ENCODE results near the gene CPXM2. TPM values are rescaled to one million over a fixed set of nuclear protein-coding genes. Genes with fewer than 3 reads are reported as not detected.

CPXM2 gene
- total RNA-seq, 1 experiment from 2014 or later: not detected

- Histone ChIP-seq H3K9me3 (ENCODE audit: low read length) (no peaks in the 10 kb centered on the region), H2AFZ (ENCODE audit: low read length) (no peak overlapping the region), H3K4me2 (ENCODE audit: low read length) (no peak overlapping the region), H3K79me2 (ENCODE audit: low read length) (no peaks in the 10 kb centered on the region), H3K9ac (ENCODE audit: low read length) (no peak overlapping the region), H3K4me3 (ENCODE audit: low read length) (no peak overlapping the region), H3K27me3 (ENCODE audit: low read length) (peaks cover 71% of the 10 kb centered on the region), H3F3A (ENCODE audit: low read length, unreplicated experiment) (no peaks in the 10 kb centered on the region), H4K20me1 (ENCODE audit: low read length) (no peaks in the 10 kb centered on the region), H3K27ac (ENCODE audit: low read length) (no peak overlapping the region), H3K36me3 (ENCODE audit: low read depth, low read length) (no peaks in the 10 kb centered on the region), H3K4me1 (ENCODE audit: insufficient read depth, low read length) (no peaks in the 10 kb centered on the region), H3K9me2 (replicated peaks; ENCODE audit: low read length) (no peaks in the 10 kb centered on the region)
- POLR2A ChIA-PET (ENCODE audit: unreplicated experiment): no interaction called here
- CTCF ChIA-PET: no interaction called here
- ATAC-seq (no peak), DNase-seq (no peak)
- no peak for TF ChIP-seq EZH2phosphoT487 (IDR thresholded peaks at IDR 0.05; ENCODE audit: borderline replicate concordance, low read length)
- TF ChIP-seq EZH2 (IDR thresholded peaks at IDR 0.05; ENCODE audit: low read length, unreplicated experiment): no peak
- no peak for TF ChIP-seq CTCF (conservative IDR thresholded peaks at IDR 0.05; ENCODE audit: low read depth, low read length)
- intact Hi-C loops (cut with micrococcal nuclease): no loop called here
- BruUV-seq (replicated peaks): no TSS peak
These were observed 109.1 kb downstream of the CPXM2 start for GRCh38 chr10:123782549-123782948.

- H3K27me3 ChIP-seq (ENCODE audit: low read length): peaks cover 72% of the 10 kb centered on the region
- H2AFZ ChIP-seq (ENCODE audit: low read length): no peak overlapping the region
- BruUV-seq (replicated peaks): no TSS peak
- no peaks in the 10 kb centered on the region for H3K36me3 ChIP-seq (ENCODE audit: low read depth, low read length)
- no peaks in the 10 kb centered on the region for H3K9me3 ChIP-seq (ENCODE audit: low read length)
- no peak for ATAC-seq
- CTCF ChIA-PET: no interaction called here
- POLR2A ChIA-PET (ENCODE audit: unreplicated experiment): no interaction called here
- TF ChIP-seq EZH2 (IDR thresholded peaks at IDR 0.05; ENCODE audit: low read length, unreplicated experiment): no peak
- no peak for TF ChIP-seq EZH2phosphoT487 (IDR thresholded peaks at IDR 0.05; ENCODE audit: borderline replicate concordance, low read length)
- no peak for TF ChIP-seq CTCF (conservative IDR thresholded peaks at IDR 0.05; ENCODE audit: low read depth, low read length)
- no peaks in the 10 kb centered on the region for H3K4me1 ChIP-seq (ENCODE audit: insufficient read depth, low read length)
- H3F3A ChIP-seq (ENCODE audit: low read length, unreplicated experiment): no peaks in the 10 kb centered on the region
- no peaks in the 10 kb centered on the region for H3K79me2 ChIP-seq (ENCODE audit: low read length)
- H3K27ac ChIP-seq (ENCODE audit: low read length): no peak overlapping the region
- intact Hi-C loops (cut with micrococcal nuclease): no loop called here
- no peak for DNase-seq
- no peak overlapping the region for H3K9ac ChIP-seq (ENCODE audit: low read length)
- H3K4me3 ChIP-seq (ENCODE audit: low read length): no peak overlapping the region
- H3K4me2 ChIP-seq (ENCODE audit: low read length): no peak overlapping the region
- H4K20me1 ChIP-seq (ENCODE audit: low read length): no peaks in the 10 kb centered on the region
- no peaks in the 10 kb centered on the region for H3K9me2 ChIP-seq (replicated peaks; ENCODE audit: low read length)
These were observed 109.6 kb downstream of the CPXM2 start for GRCh38 chr10:123781956-123782500.

GRCh38 chr10:123781324-123781900 is 110.2 kb downstream of the CPXM2 start:
- Histone ChIP-seq H3F3A (ENCODE audit: low read length, unreplicated experiment) (no peaks in the 10 kb centered on the region), H3K9me3 (ENCODE audit: low read length) (no peaks in the 10 kb centered on the region), H3K4me2 (ENCODE audit: low read length) (no peak overlapping the region), H3K27ac (ENCODE audit: low read length) (no peak overlapping the region), H3K27me3 (ENCODE audit: low read length) (peaks cover 75% of the 10 kb centered on the region), H3K9ac (ENCODE audit: low read length) (no peak overlapping the region), H2AFZ (ENCODE audit: low read length) (no peak overlapping the region), H3K79me2 (ENCODE audit: low read length) (no peaks in the 10 kb centered on the region), H3K4me1 (ENCODE audit: insufficient read depth, low read length) (no peaks in the 10 kb centered on the region), H3K4me3 (ENCODE audit: low read length) (no peak overlapping the region), H3K36me3 (ENCODE audit: low read depth, low read length) (no peaks in the 10 kb centered on the region), H4K20me1 (ENCODE audit: low read length) (no peaks in the 10 kb centered on the region), H3K9me2 (replicated peaks; ENCODE audit: low read length) (no peaks in the 10 kb centered on the region)
- no peak for ATAC-seq
- ChIA-PET CTCF (no interaction called here), POLR2A (ENCODE audit: unreplicated experiment) (no interaction called here)
- TF ChIP-seq EZH2 (IDR thresholded peaks at IDR 0.05; ENCODE audit: low read length, unreplicated experiment) (no peak), EZH2phosphoT487 (IDR thresholded peaks at IDR 0.05; ENCODE audit: borderline replicate concordance, low read length) (no peak), CTCF (conservative IDR thresholded peaks at IDR 0.05; ENCODE audit: low read depth, low read length) (no peak)
- DNase-seq: no peak
- BruUV-seq (replicated peaks): no TSS peak
- intact Hi-C loops (cut with micrococcal nuclease): no loop called here
